GM19463 (cell line): ENCODE measurements around the gene NPRL2.
A peak's percentile ranks its signal among the peaks of the same experiment; 100 is the strongest.

ENCODE experiments used
- ATAC-seq: cut with Tn5 transposase; IDR thresholded peaks from one replicate; pipeline ENCODE4 v1.9.1; 2021; ENCODE audit warnings: mild to moderate bottlenecking, moderate library complexity; ENCODE audit not compliant: unreplicated experiment

Gene NPRL2

GRCh38 chr3:50350527-50351322 is at the start of gene NPRL2, which contains the start of gene CYB561D2:
NPRL2 (minus strand) TSS chr3:50350775; CDS start chr3:50350652, 123 bp downstream.
CYB561D2 (plus strand) TSS chr3:50350862; CDS start chr3:50351434, 572 bp downstream.
- ATAC-seq, result peak; percentile 85

GRCh38 chr3:50396502-50396901 is 45.9 kb upstream of the NPRL2 start:
- no peak for ATAC-seq

- ATAC-seq, result no peak
Observed at GRCh38 chr3:50395070-50395860, 44.7 kb upstream of the NPRL2 start.

GRCh38 chr3:50393061-50393460 is 42.5 kb upstream of the NPRL2 start:
- no peak for ATAC-seq

- ATAC-seq, result no peak
Observed at GRCh38 chr3:50392101-50392715, 41.6 kb upstream of the NPRL2 start.

- ATAC-seq, result no peak
Observed at GRCh38 chr3:50390508-50391224, 40.1 kb upstream of the NPRL2 start.

- no peak for ATAC-seq
Observed at GRCh38 chr3:50389414-50389767, 38.8 kb upstream of the NPRL2 start.

- no peak for ATAC-seq
Observed at GRCh38 chr3:50388720-50389413, 38.3 kb upstream of the NPRL2 start.

GRCh38 chr3:50388016-50388719 is 37.6 kb upstream of the NPRL2 start:
- no peak for ATAC-seq

- ATAC-seq, result no peak
Observed at GRCh38 chr3:50385754-50386153, 35.2 kb upstream of the NPRL2 start.

- no peak for ATAC-seq
Observed at GRCh38 chr3:50383750-50384149, 33.2 kb upstream of the NPRL2 start.

GRCh38 chr3:50382722-50383121 is 32.1 kb upstream of the NPRL2 start:
- ATAC-seq, result no peak

- ATAC-seq, result no peak
Observed at GRCh38 chr3:50381383-50381782, 30.8 kb upstream of the NPRL2 start.

- ATAC-seq, result no peak
Observed at GRCh38 chr3:50380405-50381085, 30.0 kb upstream of the NPRL2 start.

GRCh38 chr3:50378757-50379156 is 28.2 kb upstream of the NPRL2 start:
- no peak for ATAC-seq

GRCh38 chr3:50378024-50378423 is 27.4 kb upstream of the NPRL2 start:
- no peak for ATAC-seq

GRCh38 chr3:50375258-50375931 is 24.8 kb upstream of the NPRL2 start:
- no peak for ATAC-seq

- ATAC-seq, result no peak
Observed at GRCh38 chr3:50374363-50375257, 24.0 kb upstream of the NPRL2 start.
